Breast epithelium (tissue), 3 donors: ENCODE data around the gene RAB33A.

ENCODE experiments used
- POLR2A ChIP-seq: fragments of 450-650 bp; IDR thresholded peaks from one replicate; pipeline ENCODE4 v1.6.1; 2016; ENCODE audit warnings: antibody characterized with exemption, mild to moderate bottlenecking, moderate library complexity
- POLR2AphosphoS5 ChIP-seq, 3 donors: sonication (generic); formaldehyde crosslinking; IDR thresholded peaks; one replicate each; pipeline ENCODE4 v1.6.1; 2017; ENCODE audit warnings: antibody characterized with exemption in 3 of 3
- TF ChIP-seq, protein P1 (sequence below), 3 donors: fragments of 450-650 bp; IDR thresholded peaks; one replicate each; pipeline ENCODE4 v1.5.1; 2016 to 2017; ENCODE audit warnings: antibody characterized with exemption in 3 of 3, mild to moderate bottlenecking in 3 of 3, moderate library complexity in 3 of 3

DNA sequence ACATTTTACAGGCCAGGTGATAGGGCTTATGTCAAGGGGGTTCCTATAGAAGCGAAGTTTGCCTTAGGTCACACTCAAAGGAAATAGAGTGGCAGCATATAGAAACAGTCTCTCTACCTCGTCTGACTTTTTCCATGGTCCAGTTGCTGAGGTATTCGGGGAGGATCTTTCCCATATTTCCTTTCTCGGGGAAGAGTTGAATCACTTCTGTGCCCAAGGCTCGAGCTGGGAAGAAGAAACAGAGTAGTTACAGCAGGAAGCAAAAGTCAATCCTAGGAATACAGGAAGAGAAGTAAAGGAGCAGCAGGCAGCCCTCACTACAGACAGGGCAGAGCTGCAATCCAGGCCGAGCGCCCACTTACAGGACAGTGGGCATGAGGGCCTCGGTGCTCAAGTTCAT is 34.8 kb upstream of the RAB33A start:
- TF ChIP-seq POLR2AphosphoS5 (IDR thresholded peaks at IDR 0.05) (no peak), POLR2A (no peak)
- TF ChIP-seq, protein P1, sequence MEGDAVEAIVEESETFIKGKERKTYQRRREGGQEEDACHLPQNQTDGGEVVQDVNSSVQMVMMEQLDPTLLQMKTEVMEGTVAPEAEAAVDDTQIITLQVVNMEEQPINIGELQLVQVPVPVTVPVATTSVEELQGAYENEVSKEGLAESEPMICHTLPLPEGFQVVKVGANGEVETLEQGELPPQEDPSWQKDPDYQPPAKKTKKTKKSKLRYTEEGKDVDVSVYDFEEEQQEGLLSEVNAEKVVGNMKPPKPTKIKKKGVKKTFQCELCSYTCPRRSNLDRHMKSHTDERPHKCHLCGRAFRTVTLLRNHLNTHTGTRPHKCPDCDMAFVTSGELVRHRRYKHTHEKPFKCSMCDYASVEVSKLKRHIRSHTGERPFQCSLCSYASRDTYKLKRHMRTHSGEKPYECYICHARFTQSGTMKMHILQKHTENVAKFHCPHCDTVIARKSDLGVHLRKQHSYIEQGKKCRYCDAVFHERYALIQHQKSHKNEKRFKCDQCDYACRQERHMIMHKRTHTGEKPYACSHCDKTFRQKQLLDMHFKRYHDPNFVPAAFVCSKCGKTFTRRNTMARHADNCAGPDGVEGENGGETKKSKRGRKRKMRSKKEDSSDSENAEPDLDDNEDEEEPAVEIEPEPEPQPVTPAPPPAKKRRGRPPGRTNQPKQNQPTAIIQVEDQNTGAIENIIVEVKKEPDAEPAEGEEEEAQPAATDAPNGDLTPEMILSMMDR (IDR thresholded peaks at IDR 0.05), result no peak
